Adrenal gland (tissue), 5 donors: ENCODE measurements around the gene NEK2.

Experiments
- CTCF ChIP-seq, 6 experiments: fragments of 450-650 bp in 4 of 6; fragments of 200-600 bp in 2 of 6; sonication (generic) in 1 of 6; IDR thresholded peaks; 1 replicate in 5 of 6; 2 replicates in 1 of 6; pipeline versions ENCODE4 v1.5.1 to v1.8.0; 2016 to 2021; ENCODE audit warnings: antibody characterized with exemption in 6 of 6, mild to moderate bottlenecking in 2 of 6, moderate library complexity in 1 of 6
- POLR2A ChIP-seq, 2 donors: fragments of 450-650 bp; IDR thresholded peaks; one replicate each; pipeline ENCODE4 v1.6.1; 2017; ENCODE audit warnings: antibody characterized with exemption in 2 of 2, mild to moderate bottlenecking in 2 of 2, moderate library complexity in 1 of 2
- donor health status: DM: no; HTN: no; CAD: no.

GRCh38 chr1:211648980-211649934 is 26.2 kb downstream of the NEK2 start:
- TF ChIP-seq CTCF (IDR thresholded peaks at IDR 0.05) (peak in 4 of 6 experiments; percentile 51 to 81 (median 71)), POLR2A (IDR thresholded peaks at IDR 0.05) (no peak)
